Keratinocyte (primary cell): ENCODE measurements around the gene PMVK.

ENCODE experiments used
- CTCF ChIP-seq, 3 experiments: IDR thresholded peaks in 1 of 3; conservative IDR thresholded peaks in 1 of 3; optimal IDR thresholded peaks in 1 of 3; 2 replicates in 2 of 3; 3 replicates in 1 of 3; pipeline versions ENCODE3 to v1.5.1; 2011; ENCODE audit warnings: low read length in 3 of 3, mild to moderate bottlenecking in 3 of 3, moderate library complexity in 2 of 3, control low read depth in 1 of 3, inconsistent platforms in 1 of 3; ENCODE audit not compliant: insufficient read depth in 2 of 3; ENCODE audit errors: extremely low read depth in 1 of 3
- EZH2 ChIP-seq: IDR thresholded peaks from one replicate; pipeline ENCODE4 v1.6.1; 2012; ENCODE audit warnings: inconsistent platforms, mild to moderate bottlenecking, low read length, moderate library complexity

GRCh38 chr1:154941333-154942013, 5.0 kb upstream of the PMVK start:
- TF ChIP-seq CTCF (optimal IDR thresholded peaks at IDR 0.05 in 1 of 3, IDR thresholded peaks at IDR 0.05 in 1 of 3, conservative IDR thresholded peaks at IDR 0.05 in 1 of 3; ENCODE audit: extremely low read depth in 1 of 3, insufficient read depth in 2 of 3, low read length in 3 of 3): no peak
- TF ChIP-seq EZH2: no peak
